Activated naive CD4-positive, alpha-beta T cell treated with anti-CD3 and anti-CD28 coated beads for 36 hours (primary cell): ENCODE data around the gene RIPK1. TPM values are rescaled to one million over a fixed set of nuclear protein-coding genes. Genes with fewer than 3 reads are reported as not detected.
"Not testable (repeated sequence)": the region's sequence is repeated elsewhere in the genome, so short reads cannot be mapped to it uniquely, and the experiment has no call there.

Experiments
- CTCF ChIA-PET: fragments of 350-600 bp; sonication (Branson Sonifier 250); formaldehyde crosslinking; loops from one replicate; lab custom pipeline; 2021; ENCODE audit warnings: antibody characterized with exemption; lab: Charles Lee
- DNase-seq: peaks from one replicate; pipeline ENCODE4 v3.0.0-alpha.2; 2020
- H3K27ac Mint-ChIP-seq: one replicate; pipeline ENCODE4 v1.8.0; 2021; ENCODE audit warnings: mild to moderate bottlenecking, mixed read lengths
- H3K27me3 Mint-ChIP-seq: one replicate; pipeline ENCODE4 v1.8.0; 2021; ENCODE audit warnings: low read depth, mixed read lengths
- H3K36me3 Mint-ChIP-seq: one replicate; pipeline ENCODE4 v1.8.0; 2021; ENCODE audit warnings: low read depth, mixed read lengths
- H3K4me1 Mint-ChIP-seq: one replicate; pipeline ENCODE4 v1.8.0; 2021; ENCODE audit warnings: low read depth, mixed read lengths
- H3K4me3 Mint-ChIP-seq: one replicate; pipeline ENCODE4 v1.8.0; 2021; ENCODE audit warnings: mild to moderate bottlenecking, moderate library complexity, mixed read lengths
- H3K9me3 Mint-ChIP-seq: one replicate; pipeline ENCODE4 v1.8.0; 2021; ENCODE audit warnings: mixed read lengths
- intact Hi-C: fragments of 100-400 bp; cut with micrococcal nuclease; formaldehyde crosslinking; loops from one replicate; pipeline ENCODE4 v1.15.1; 2023
- total RNA-seq, 2 experiments: library from RNA; stranded (reverse); gene quantifications; one replicate each; pipeline ENCODE4 v1.2.3, GENCODE V29; 2021

Gene RIPK1
- total RNA-seq, 2 experiments from 2014 or later, result 8.8 to 10.1 TPM

GRCh38 chr6:3032986-3033385 lies 35.3 kb upstream of the RIPK1 start:
- CTCF ChIA-PET, result interaction anchor here (1.9 kb wide), 1 partner anchor 36 kb away, joined by 4 read pairs; no protein-coding TSS in a partner anchor
- intact Hi-C loops, result no loop called here
- H3K27ac Mint-ChIP-seq, result no peak overlapping the region
- no peak overlapping the region for H3K4me3 Mint-ChIP-seq
- H3K4me1 Mint-ChIP-seq, result peaks cover 6% of the 10 kb centered on the region
- no peaks in the 10 kb centered on the region for H3K36me3 Mint-ChIP-seq
- no peak for DNase-seq
- H3K9me3 Mint-ChIP-seq, result no peaks in the 10 kb centered on the region
- no peaks in the 10 kb centered on the region for H3K27me3 Mint-ChIP-seq

- no peak overlapping the region for H3K27ac Mint-ChIP-seq
- H3K27me3 Mint-ChIP-seq, result no peaks in the 10 kb centered on the region
- CTCF ChIA-PET, result interaction anchor here (0.5 kb wide), 1 partner anchor 93 kb away, joined by 4 read pairs; no protein-coding TSS in a partner anchor
- H3K4me3 Mint-ChIP-seq, result no peak overlapping the region
- no peaks in the 10 kb centered on the region for H3K9me3 Mint-ChIP-seq
- H3K36me3 Mint-ChIP-seq, result no peaks in the 10 kb centered on the region
- intact Hi-C loops, result no loop called here
- DNase-seq, result no peak
- no peaks in the 10 kb centered on the region for H3K4me1 Mint-ChIP-seq
These were observed 34.6 kb upstream of the RIPK1 start for GRCh38 chr6:3033652-3034051.

GRCh38 chr6:3035397-3035796 lies 32.9 kb upstream of the RIPK1 start:
- Mint-ChIP-seq H3K9me3 (no peaks in the 10 kb centered on the region), H3K36me3 (no peaks in the 10 kb centered on the region), H3K27me3 (no peaks in the 10 kb centered on the region), H3K27ac (no peak overlapping the region), H3K4me1 (no peaks in the 10 kb centered on the region), H3K4me3 (no peak overlapping the region)
- DNase-seq, result no peak
- intact Hi-C loops, result no loop called here
- CTCF ChIA-PET, result interaction anchor here (0.6 to 1.0 kb wide), 2 partner anchors 12 to 27 kb away, joined by 3 read pairs; no protein-coding TSS in a partner anchor

GRCh38 chr6:3036861-3037637 lies 31.2 kb upstream of the RIPK1 start:
- H3K36me3 Mint-ChIP-seq, result no peaks in the 10 kb centered on the region
- CTCF ChIA-PET, result no interaction called here
- H3K4me1 Mint-ChIP-seq, result no peaks in the 10 kb centered on the region
- intact Hi-C loops, result no loop called here
- no peaks in the 10 kb centered on the region for H3K27me3 Mint-ChIP-seq
- H3K4me3 Mint-ChIP-seq, result no peak overlapping the region
- no peak overlapping the region for H3K27ac Mint-ChIP-seq
- H3K9me3 Mint-ChIP-seq, result no peaks in the 10 kb centered on the region
- no peak for DNase-seq

GRCh38 chr6:3037638-3038365 lies 30.5 kb upstream of the RIPK1 start:
- no peak overlapping the region for H3K27ac Mint-ChIP-seq
- H3K9me3 Mint-ChIP-seq, result no peaks in the 10 kb centered on the region
- CTCF ChIA-PET, result interaction anchor here (1.9 kb wide), 1 partner anchor 36 kb away, joined by 6 read pairs; no protein-coding TSS in a partner anchor
- no peaks in the 10 kb centered on the region for H3K27me3 Mint-ChIP-seq
- no peak overlapping the region for H3K4me3 Mint-ChIP-seq
- no peak for DNase-seq
- H3K36me3 Mint-ChIP-seq, result no peaks in the 10 kb centered on the region
- H3K4me1 Mint-ChIP-seq, result no peaks in the 10 kb centered on the region
- intact Hi-C loops, result no loop called here

GRCh38 chr6:3039384-3039783 lies 28.9 kb upstream of the RIPK1 start:
- DNase-seq, result no peak
- H3K36me3 Mint-ChIP-seq, result no peaks in the 10 kb centered on the region
- intact Hi-C loops, result no loop called here
- no peaks in the 10 kb centered on the region for H3K9me3 Mint-ChIP-seq
- CTCF ChIA-PET, result interaction anchor here (1.5 to 1.9 kb wide), 2 partner anchors 16 to 37 kb away, joined by 4 to 6 read pairs; no protein-coding TSS in a partner anchor
- no peaks in the 10 kb centered on the region for H3K4me1 Mint-ChIP-seq
- no peak overlapping the region for H3K27ac Mint-ChIP-seq
- no peak overlapping the region for H3K4me3 Mint-ChIP-seq
- no peaks in the 10 kb centered on the region for H3K27me3 Mint-ChIP-seq

GRCh38 chr6:3041147-3041546 lies 27.1 kb upstream of the RIPK1 start:
- H3K27ac Mint-ChIP-seq, result no peak overlapping the region
- no peaks in the 10 kb centered on the region for H3K4me1 Mint-ChIP-seq
- CTCF ChIA-PET, result no interaction called here
- H3K9me3 Mint-ChIP-seq, result no peaks in the 10 kb centered on the region
- no peak overlapping the region for H3K4me3 Mint-ChIP-seq
- H3K36me3 Mint-ChIP-seq, result no peaks in the 10 kb centered on the region
- intact Hi-C loops, result no loop called here
- H3K27me3 Mint-ChIP-seq, result no peaks in the 10 kb centered on the region
- no peak for DNase-seq

- H3K27ac Mint-ChIP-seq, result no peak overlapping the region
- H3K4me3 Mint-ChIP-seq, result no peak overlapping the region
- CTCF ChIA-PET, result no interaction called here
- peaks cover 2% of the 10 kb centered on the region for H3K4me1 Mint-ChIP-seq
- H3K27me3 Mint-ChIP-seq, result no peaks in the 10 kb centered on the region
- intact Hi-C loops, result no loop called here
- no peaks in the 10 kb centered on the region for H3K36me3 Mint-ChIP-seq
- H3K9me3 Mint-ChIP-seq, result no peaks in the 10 kb centered on the region
- no peak for DNase-seq
These were observed 26.7 kb upstream of the RIPK1 start for GRCh38 chr6:3041606-3042005.

GRCh38 chr6:3045369-3045768 lies 22.9 kb upstream of the RIPK1 start:
- Mint-ChIP-seq H3K36me3 (no peaks in the 10 kb centered on the region), H3K27ac (no peak overlapping the region), H3K27me3 (no peaks in the 10 kb centered on the region), H3K4me3 (no peak overlapping the region), H3K9me3 (no peaks in the 10 kb centered on the region), H3K4me1 (peaks cover 5% of the 10 kb centered on the region)
- no peak for DNase-seq
- intact Hi-C loops, result no loop called here
- CTCF ChIA-PET, result interaction anchor here (1.2 kb wide), 1 partner anchor 48 kb away, joined by 3 read pairs; no protein-coding TSS in a partner anchor

- Mint-ChIP-seq H3K27ac (no peak overlapping the region), H3K9me3 (no peaks in the 10 kb centered on the region), H3K27me3 (no peaks in the 10 kb centered on the region), H3K4me3 (no peak overlapping the region), H3K4me1 (peaks cover 5% of the 10 kb centered on the region), H3K36me3 (no peaks in the 10 kb centered on the region)
- CTCF ChIA-PET, result interaction anchor here (1.0 to 1.2 kb wide), 2 partner anchors 27 to 48 kb away, joined by 3 read pairs; no protein-coding TSS in a partner anchor
- intact Hi-C loops, result no loop called here
- DNase-seq, result no peak
These were observed 22.5 kb upstream of the RIPK1 start for GRCh38 chr6:3045777-3046176.

- intact Hi-C loops, result no loop called here
- no peaks in the 10 kb centered on the region for H3K36me3 Mint-ChIP-seq
These were observed 22.0 kb upstream of the RIPK1 start for GRCh38 chr6:3046295-3046694.

GRCh38 chr6:3048009-3048408 lies 20.3 kb upstream of the RIPK1 start:
- H3K9me3 Mint-ChIP-seq, H3K27ac Mint-ChIP-seq, H3K27me3 Mint-ChIP-seq, CTCF ChIA-PET, H3K4me3 Mint-ChIP-seq, H3K36me3 Mint-ChIP-seq, H3K4me1 Mint-ChIP-seq, DNase-seq, intact Hi-C loops: not testable (repeated sequence)

More at GRCh38 chr6:3046295-3046694, 22.0 kb upstream of the RIPK1 start:
- CTCF ChIA-PET, result interaction anchor here (1.0 kb wide), 1 partner anchor 27 kb away, joined by 3 read pairs; no protein-coding TSS in a partner anchor
- H3K9me3 Mint-ChIP-seq, result no peaks in the 10 kb centered on the region
- H3K27ac Mint-ChIP-seq, result no peak overlapping the region
- DNase-seq, result no peak
- H3K27me3 Mint-ChIP-seq, result no peaks in the 10 kb centered on the region
- peaks cover 5% of the 10 kb centered on the region for H3K4me1 Mint-ChIP-seq
- no peak overlapping the region for H3K4me3 Mint-ChIP-seq
